ENCODE results near the gene ZNF580.

DNA sequence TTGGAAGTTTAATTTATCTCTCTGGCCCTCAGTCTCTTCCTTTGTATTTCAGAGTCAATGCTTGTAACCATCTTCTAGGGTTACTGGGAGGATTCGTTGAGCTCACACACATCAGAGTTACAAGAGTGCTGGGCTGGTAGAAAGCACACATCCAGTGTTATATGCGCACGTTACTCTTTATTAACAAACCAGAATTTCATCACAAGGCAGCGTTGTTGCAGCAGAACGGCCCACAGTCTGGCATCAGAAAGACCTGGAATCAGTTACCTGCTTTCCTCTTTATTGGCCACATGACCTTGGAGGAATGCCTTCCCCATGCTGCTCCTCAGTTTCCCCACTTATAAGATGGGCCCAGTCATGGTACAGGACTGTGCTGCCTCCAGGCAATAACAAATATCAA lies 31.5 kb upstream of the ZNF580 start:
- TF ChIP-seq POLR2A (IDR thresholded peaks at IDR 0.05): no peak
- TF ChIP-seq, protein P1, sequence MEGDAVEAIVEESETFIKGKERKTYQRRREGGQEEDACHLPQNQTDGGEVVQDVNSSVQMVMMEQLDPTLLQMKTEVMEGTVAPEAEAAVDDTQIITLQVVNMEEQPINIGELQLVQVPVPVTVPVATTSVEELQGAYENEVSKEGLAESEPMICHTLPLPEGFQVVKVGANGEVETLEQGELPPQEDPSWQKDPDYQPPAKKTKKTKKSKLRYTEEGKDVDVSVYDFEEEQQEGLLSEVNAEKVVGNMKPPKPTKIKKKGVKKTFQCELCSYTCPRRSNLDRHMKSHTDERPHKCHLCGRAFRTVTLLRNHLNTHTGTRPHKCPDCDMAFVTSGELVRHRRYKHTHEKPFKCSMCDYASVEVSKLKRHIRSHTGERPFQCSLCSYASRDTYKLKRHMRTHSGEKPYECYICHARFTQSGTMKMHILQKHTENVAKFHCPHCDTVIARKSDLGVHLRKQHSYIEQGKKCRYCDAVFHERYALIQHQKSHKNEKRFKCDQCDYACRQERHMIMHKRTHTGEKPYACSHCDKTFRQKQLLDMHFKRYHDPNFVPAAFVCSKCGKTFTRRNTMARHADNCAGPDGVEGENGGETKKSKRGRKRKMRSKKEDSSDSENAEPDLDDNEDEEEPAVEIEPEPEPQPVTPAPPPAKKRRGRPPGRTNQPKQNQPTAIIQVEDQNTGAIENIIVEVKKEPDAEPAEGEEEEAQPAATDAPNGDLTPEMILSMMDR (IDR thresholded peaks at IDR 0.05): no peak
